Measurements from ENCODE around the gene TTC24.
"Not testable (repeated sequence)": the region's sequence is repeated elsewhere in the genome, so short reads cannot be mapped to it uniquely, and the experiment has no call there.

The TTC24 gene

GRCh38 chr1:156590326-156591180, 11.0 kb downstream of the TTC24 start:
- DNase-seq, result no peak

- no peak for DNase-seq
These were observed 11.6 kb downstream of the TTC24 start for GRCh38 chr1:156591181-156591431.

GRCh38 chr1:156591432-156592157, 12.1 kb downstream of the TTC24 start, which contains the start of gene NAXE:
NAXE (plus strand) TSS chr1:156591776; CDS start chr1:156591805, 29 bp downstream.
- DNase-seq, result peak; percentile 23

GRCh38 chr1:156592158-156592909, 12.8 kb downstream of the TTC24 start:
- DNase-seq, result no peak

GRCh38 chr1:156592910-156593660, 13.6 kb downstream of the TTC24 start:
- peak; percentile 28 for DNase-seq

GRCh38 chr1:156593661-156593989, 14.1 kb downstream of the TTC24 start:
- no peak for DNase-seq

- DNase-seq, result no peak
These were observed 14.7 kb downstream of the TTC24 start for GRCh38 chr1:156594190-156594589.

GRCh38 chr1:156595016-156595415, 15.5 kb downstream of the TTC24 start:
- DNase-seq, result no peak

- DNase-seq, result no peak
These were observed 16.9 kb downstream of the TTC24 start for GRCh38 chr1:156596426-156596825.

- DNase-seq, result no peak
These were observed 18.6 kb downstream of the TTC24 start for GRCh38 chr1:156598125-156598524.

- DNase-seq, result no peak
These were observed 19.4 kb downstream of the TTC24 start for GRCh38 chr1:156598731-156599432.

- DNase-seq, result no peak
These were observed 20.3 kb downstream of the TTC24 start for GRCh38 chr1:156599811-156600210.

GRCh38 chr1:156600733-156601121, 21.2 kb downstream of the TTC24 start:
- DNase-seq, result no peak

GRCh38 chr1:156601122-156601830, 21.8 kb downstream of the TTC24 start, which contains the start of gene GPATCH4:
GPATCH4 (minus strand) TSS chr1:156601479.
- peak; percentile 63 for DNase-seq

- no peak for DNase-seq
These were observed 22.4 kb downstream of the TTC24 start for GRCh38 chr1:156601892-156602291.

GRCh38 chr1:156602557-156602993, 23.1 kb downstream of the TTC24 start:
- no peak for DNase-seq

GRCh38 chr1:156607344-156607743, 27.8 kb downstream of the TTC24 start:
- not testable (repeated sequence) for DNase-seq

GRCh38 chr1:156608036-156608674, 28.6 kb downstream of the TTC24 start:
- peak; percentile 74 for DNase-seq

- DNase-seq, result peak; percentile 58
These were observed 29.5 kb downstream of the TTC24 start for GRCh38 chr1:156608981-156609380.

- DNase-seq, result not testable (repeated sequence)
These were observed 30.5 kb downstream of the TTC24 start for GRCh38 chr1:156610072-156610471.

- DNase-seq, result no peak
These were observed 33.1 kb downstream of the TTC24 start for GRCh38 chr1:156612666-156613065.

Data from NCI-H2081 treated with DMSO at 0.1 percent for 48 hours (cell line).